ENCODE data around the gene DCD.
"Not testable (repeated sequence)": the region's sequence is repeated elsewhere in the genome, so short reads cannot be mapped to it uniquely, and the experiment has no call there.

DCD gene

DNA sequence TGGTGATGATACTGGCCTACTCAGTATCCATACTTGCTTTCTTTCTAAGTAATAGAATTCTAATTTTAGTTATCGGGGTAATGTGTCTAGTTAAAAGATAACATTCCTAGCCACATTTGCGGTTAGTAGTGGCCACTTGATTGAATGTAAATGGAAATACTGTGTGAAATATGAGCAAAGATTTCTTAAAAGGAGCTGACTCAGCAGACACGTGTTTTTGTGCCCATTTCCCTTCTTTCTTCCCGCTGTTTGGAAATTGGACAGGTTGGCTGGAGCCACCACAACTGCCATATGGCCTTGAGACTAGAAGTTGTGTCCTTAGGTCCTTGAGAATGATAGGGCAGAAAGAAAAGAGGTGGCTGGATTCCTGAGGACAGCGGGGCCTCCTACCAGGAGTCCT lies 19.8 kb upstream of the DCD start:
- H3K4me3 ChIP-seq (ENCODE audit: low read depth, low read length) = no peak overlapping the region
- H3K36me3 ChIP-seq (ENCODE audit: control insufficient read depth, insufficient read depth, low read length) = no peaks in the 10 kb centered on the region
- H3K9me3 ChIP-seq (ENCODE audit: control insufficient read depth, insufficient read depth, low read length) = no peaks in the 10 kb centered on the region
- no peaks in the 10 kb centered on the region for H3K27me3 ChIP-seq (ENCODE audit: control insufficient read depth, insufficient read depth, low read length)
- no peaks in the 10 kb centered on the region for H3K4me1 ChIP-seq (ENCODE audit: control insufficient read depth, insufficient read depth, low read length)
- no peak overlapping the region for H3K9ac ChIP-seq (ENCODE audit: low read depth, low read length)

DNA sequence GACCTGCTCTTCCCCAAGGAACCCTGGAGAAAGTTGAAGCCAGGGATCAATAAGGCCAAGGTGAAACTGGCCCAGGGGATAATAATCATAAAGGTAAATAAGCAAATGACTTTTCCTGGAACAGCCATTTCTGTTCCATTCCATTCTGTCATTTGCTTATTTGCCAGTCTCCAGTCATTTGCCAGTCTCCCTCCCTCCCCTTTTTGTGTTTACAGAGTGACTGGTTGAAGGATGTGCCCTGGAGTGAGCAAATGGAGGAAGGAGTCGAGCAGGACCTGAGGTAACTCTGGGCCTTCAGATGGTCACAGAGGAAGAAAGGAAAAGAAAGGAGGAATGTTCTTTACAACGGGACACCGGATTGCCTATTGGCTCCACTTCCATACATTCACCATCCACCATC lies 17.8 kb upstream of the DCD start:
- H3K4me1 ChIP-seq (ENCODE audit: control insufficient read depth, insufficient read depth, low read length) = no peaks in the 10 kb centered on the region
- no peak overlapping the region for H3K9ac ChIP-seq (ENCODE audit: low read depth, low read length)
- H3K36me3 ChIP-seq (ENCODE audit: control insufficient read depth, insufficient read depth, low read length) = no peaks in the 10 kb centered on the region
- H3K9me3 ChIP-seq (ENCODE audit: control insufficient read depth, insufficient read depth, low read length) = no peaks in the 10 kb centered on the region
- H3K27me3 ChIP-seq (ENCODE audit: control insufficient read depth, insufficient read depth, low read length) = no peaks in the 10 kb centered on the region
- no peak overlapping the region for H3K4me3 ChIP-seq (ENCODE audit: low read depth, low read length)

DNA sequence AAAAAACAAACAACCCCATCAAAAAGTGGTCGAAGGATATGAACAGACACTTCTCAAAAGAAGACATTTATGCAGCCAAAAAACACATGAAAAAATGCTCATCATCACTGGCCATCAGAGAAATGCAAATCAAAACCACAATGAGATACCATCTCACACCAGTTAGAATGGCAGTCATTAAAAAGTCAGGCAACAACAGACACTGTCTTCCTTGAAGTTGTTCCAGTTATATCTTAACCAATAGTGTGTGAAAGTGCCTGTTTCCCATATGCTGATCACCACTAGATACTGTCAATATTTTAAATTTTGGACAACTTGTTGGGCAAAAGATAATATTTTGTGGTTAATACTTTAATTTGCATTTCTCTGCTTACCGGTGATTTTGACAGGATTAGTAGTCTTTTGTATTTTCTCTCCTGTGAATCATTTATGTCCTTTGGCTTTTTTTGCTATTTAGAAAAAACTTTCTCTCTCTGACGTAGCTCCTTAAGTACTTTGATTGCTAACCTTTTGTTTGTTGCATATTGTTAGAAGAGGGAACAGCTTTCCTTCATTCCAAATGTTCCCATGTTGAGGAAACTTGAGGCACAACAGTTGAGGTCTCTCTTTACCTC lies 17.0 kb upstream of the DCD start:
- not testable (repeated sequence) for H3K4me3 ChIP-seq (ENCODE audit: low read depth, low read length)

DNA sequence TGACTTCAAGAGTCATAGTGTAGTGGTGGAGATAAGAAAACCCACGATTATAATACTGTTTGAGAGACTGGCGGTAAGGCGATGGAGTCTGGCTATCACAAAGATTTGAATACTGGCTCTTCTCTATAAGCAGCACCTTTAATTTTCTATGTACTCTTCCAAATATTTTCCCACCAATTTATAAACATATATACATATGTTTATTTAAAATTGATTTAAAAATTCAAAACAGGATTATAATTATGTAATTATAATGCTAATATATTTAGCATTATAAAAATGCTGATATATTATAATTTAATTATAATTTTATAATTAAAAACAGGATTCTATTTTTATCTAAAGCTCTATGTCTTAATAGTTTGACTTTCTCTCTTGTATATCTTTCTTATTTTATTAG lies 15.4 kb upstream of the DCD start:
- no peaks in the 10 kb centered on the region for H3K4me1 ChIP-seq (ENCODE audit: control insufficient read depth, insufficient read depth, low read length)
- no peak overlapping the region for H3K4me3 ChIP-seq (ENCODE audit: low read depth, low read length)
- H3K9me3 ChIP-seq (ENCODE audit: control insufficient read depth, insufficient read depth, low read length) = no peaks in the 10 kb centered on the region
- no peak overlapping the region for H3K9ac ChIP-seq (ENCODE audit: low read depth, low read length)
- H3K27me3 ChIP-seq (ENCODE audit: control insufficient read depth, insufficient read depth, low read length) = no peaks in the 10 kb centered on the region
- H3K36me3 ChIP-seq (ENCODE audit: control insufficient read depth, insufficient read depth, low read length) = no peaks in the 10 kb centered on the region

More for the DNA sequence above, 17.0 kb upstream of the DCD start:
- H3K27me3 ChIP-seq (ENCODE audit: control insufficient read depth, insufficient read depth, low read length); H3K9ac ChIP-seq (ENCODE audit: low read depth, low read length); H3K36me3 ChIP-seq (ENCODE audit: control insufficient read depth, insufficient read depth, low read length); H3K9me3 ChIP-seq (ENCODE audit: control insufficient read depth, insufficient read depth, low read length); H3K4me1 ChIP-seq (ENCODE audit: control insufficient read depth, insufficient read depth, low read length): not testable (repeated sequence)

DNA sequence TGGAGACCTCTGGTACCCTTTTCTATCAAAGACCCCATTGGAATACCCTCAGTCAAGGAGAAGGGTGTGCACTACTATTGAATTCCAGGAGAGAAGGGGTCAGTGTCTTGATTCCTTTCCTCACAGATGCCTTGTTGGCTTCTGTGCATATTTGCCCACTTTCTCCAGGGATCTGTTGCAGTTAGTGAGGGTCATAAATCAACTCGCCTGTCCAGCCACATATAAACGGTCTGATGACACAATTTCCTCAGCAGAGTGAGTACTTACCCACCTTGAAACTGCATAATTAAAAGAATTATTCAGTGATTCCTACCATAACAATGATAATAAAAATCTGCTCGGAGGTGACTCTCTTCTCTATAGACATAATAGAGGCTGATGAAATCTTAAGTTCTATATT lies 13.9 kb upstream of the DCD start:
- H3K4me1 ChIP-seq (ENCODE audit: control insufficient read depth, insufficient read depth, low read length) = no peaks in the 10 kb centered on the region

DNA sequence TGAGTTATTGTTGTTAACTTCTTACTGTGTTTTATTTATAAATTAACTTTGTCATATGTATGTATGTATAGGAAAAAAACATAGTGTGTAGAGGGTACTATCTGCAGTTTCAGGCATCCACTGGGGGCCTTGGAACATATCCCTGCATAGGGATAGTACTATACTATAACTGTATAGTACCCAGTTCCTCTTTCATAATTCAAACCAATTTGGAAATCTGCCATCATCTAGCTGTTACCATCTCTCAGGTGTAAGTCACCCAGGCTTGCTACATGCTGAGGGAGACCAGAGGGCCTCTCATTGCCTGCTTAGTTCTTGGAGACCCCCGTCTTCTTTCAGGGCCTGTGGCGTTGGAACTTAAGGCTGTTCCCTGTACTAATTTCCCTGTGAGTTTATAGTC lies 12.9 kb upstream of the DCD start:
- no peaks in the 10 kb centered on the region for H3K4me1 ChIP-seq (ENCODE audit: control insufficient read depth, insufficient read depth, low read length)
- peaks cover 7% of the 10 kb centered on the region for H3K27me3 ChIP-seq (ENCODE audit: control insufficient read depth, insufficient read depth, low read length)
- no peak overlapping the region for H3K9ac ChIP-seq (ENCODE audit: low read depth, low read length)
- no peaks in the 10 kb centered on the region for H3K36me3 ChIP-seq (ENCODE audit: control insufficient read depth, insufficient read depth, low read length)
- H3K4me3 ChIP-seq (ENCODE audit: low read depth, low read length) = no peak overlapping the region
- H3K9me3 ChIP-seq (ENCODE audit: control insufficient read depth, insufficient read depth, low read length) = no peaks in the 10 kb centered on the region

More for the DNA sequence above, 13.9 kb upstream of the DCD start:
- no peak overlapping the region for H3K4me3 ChIP-seq (ENCODE audit: low read depth, low read length)
- H3K36me3 ChIP-seq (ENCODE audit: control insufficient read depth, insufficient read depth, low read length) = no peaks in the 10 kb centered on the region
- no peak overlapping the region for H3K9ac ChIP-seq (ENCODE audit: low read depth, low read length)
- H3K27me3 ChIP-seq (ENCODE audit: control insufficient read depth, insufficient read depth, low read length) = peaks cover 7% of the 10 kb centered on the region
- no peaks in the 10 kb centered on the region for H3K9me3 ChIP-seq (ENCODE audit: control insufficient read depth, insufficient read depth, low read length)

DNA sequence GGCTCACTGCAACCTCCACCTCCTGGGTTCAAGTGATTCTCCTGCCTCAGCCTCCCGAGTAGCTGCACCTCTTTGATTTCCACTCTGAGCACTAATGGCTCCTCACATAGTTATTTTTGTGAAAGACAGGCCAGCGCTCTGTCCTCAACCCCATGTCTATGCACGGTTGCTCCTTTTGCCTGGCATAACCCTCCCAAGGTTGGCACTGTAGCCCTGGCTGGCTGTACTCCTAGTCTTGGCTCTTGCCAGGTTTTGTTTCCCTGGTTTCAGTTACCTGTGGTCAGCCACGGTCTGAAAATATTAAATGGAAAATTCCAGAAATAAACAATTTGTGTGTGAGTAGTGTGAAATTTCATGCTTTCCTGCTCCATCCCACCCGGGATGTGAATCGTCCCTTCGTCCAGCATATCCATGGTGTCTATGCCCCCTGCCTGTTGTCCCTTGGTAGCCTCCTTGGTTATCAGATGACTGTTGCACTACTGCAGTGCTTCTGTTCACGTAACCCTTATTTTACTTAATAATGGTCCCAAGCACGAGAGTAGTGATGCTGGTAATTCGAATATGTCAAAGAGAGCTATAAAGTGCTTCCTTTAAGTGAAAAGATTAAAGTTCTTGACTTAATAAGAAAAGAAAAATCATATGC lies 12.3 kb upstream of the DCD start:
- Histone ChIP-seq H3K4me3 (ENCODE audit: low read depth, low read length) (no peak overlapping the region), H3K9me3 (ENCODE audit: control insufficient read depth, insufficient read depth, low read length) (no peaks in the 10 kb centered on the region), H3K9ac (ENCODE audit: low read depth, low read length) (no peak overlapping the region), H3K36me3 (ENCODE audit: control insufficient read depth, insufficient read depth, low read length) (no peaks in the 10 kb centered on the region), H3K27me3 (ENCODE audit: control insufficient read depth, insufficient read depth, low read length) (peaks cover 7% of the 10 kb centered on the region), H3K4me1 (ENCODE audit: control insufficient read depth, insufficient read depth, low read length) (no peaks in the 10 kb centered on the region)

DNA sequence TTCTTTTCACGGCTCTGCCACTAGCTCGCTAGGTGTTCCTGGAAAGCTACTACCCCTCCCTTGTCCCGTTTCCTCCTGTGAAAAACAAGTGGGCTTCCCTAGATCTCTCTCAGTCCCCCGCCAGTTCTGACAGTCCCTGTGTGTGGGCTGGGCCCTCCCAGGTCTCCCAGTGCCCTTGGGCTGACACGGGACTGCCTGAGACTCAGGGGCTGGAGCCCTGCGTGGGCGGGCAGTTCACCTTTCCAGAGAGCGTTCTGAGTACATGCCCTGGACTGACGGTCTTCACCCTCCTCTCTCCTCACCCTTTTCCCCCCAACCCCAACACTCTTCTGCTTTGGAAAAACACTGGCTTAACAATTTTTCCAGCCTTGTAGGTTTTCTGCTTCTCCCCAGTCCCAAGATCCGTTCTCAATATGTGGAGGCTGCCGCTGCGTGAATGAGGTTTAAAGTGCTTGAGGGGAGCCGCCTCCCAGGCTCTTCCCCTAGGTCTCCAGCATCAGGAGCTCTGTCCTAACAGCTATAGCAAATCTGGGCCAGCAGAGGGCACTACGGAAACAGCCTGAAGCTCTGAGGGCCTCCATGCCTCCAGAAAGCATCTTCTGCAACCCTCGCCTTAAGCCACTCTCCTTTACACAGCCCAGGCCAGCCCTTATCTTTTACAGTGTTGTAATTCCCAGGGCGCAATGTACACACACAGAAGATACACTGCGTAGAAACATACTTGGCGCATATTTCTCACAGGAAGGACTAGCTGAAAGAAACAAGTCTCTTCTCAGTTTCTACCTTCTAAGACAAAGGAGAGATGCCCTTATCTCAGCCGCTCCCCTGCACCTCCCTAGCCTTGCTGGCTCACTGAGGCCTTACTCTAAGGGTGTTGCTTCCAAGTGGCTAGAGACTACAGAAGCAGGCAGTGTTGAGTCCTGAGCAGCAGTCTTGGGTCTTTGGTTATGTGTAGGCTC lies 10.4 kb upstream of the DCD start:
- no peaks in the 10 kb centered on the region for H3K9me3 ChIP-seq (ENCODE audit: control insufficient read depth, insufficient read depth, low read length)
- peaks cover 7% of the 10 kb centered on the region for H3K27me3 ChIP-seq (ENCODE audit: control insufficient read depth, insufficient read depth, low read length)
- no peaks in the 10 kb centered on the region for H3K36me3 ChIP-seq (ENCODE audit: control insufficient read depth, insufficient read depth, low read length)
- no peak overlapping the region for H3K9ac ChIP-seq (ENCODE audit: low read depth, low read length)
- H3K4me3 ChIP-seq (ENCODE audit: low read depth, low read length) = peak overlapping the region; percentile 36
- no peaks in the 10 kb centered on the region for H3K4me1 ChIP-seq (ENCODE audit: control insufficient read depth, insufficient read depth, low read length)

DNA sequence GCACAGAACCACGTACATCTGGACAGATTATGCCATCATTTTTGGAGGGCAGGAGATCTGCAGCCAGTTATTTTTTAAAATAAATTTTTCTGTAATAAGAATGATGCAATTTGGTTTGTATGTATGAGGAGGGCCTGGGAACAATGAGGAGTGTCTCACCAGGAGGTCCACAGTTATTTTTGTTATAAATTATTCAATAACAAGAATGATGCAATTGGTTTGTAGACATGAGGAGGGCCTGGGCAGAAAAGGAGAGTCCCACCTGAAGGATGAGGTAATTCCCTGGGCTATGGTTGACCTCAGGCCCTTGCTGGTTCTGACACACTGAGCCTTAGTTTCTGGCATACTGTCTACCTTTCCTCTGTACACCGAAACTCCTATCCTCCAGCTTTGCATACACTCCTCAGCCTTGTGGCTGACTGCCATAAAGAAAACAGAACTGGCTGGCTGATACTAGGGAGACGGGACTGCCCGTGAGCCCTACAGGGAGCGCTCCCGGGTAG lies 9.0 kb upstream of the DCD start:
- no peaks in the 10 kb centered on the region for H3K9me3 ChIP-seq (ENCODE audit: control insufficient read depth, insufficient read depth, low read length)
- H3K4me1 ChIP-seq (ENCODE audit: control insufficient read depth, insufficient read depth, low read length) = no peaks in the 10 kb centered on the region
- H3K36me3 ChIP-seq (ENCODE audit: control insufficient read depth, insufficient read depth, low read length) = no peaks in the 10 kb centered on the region
- peaks cover 9% of the 10 kb centered on the region for H3K27me3 ChIP-seq (ENCODE audit: control insufficient read depth, insufficient read depth, low read length)
- no peak overlapping the region for H3K9ac ChIP-seq (ENCODE audit: low read depth, low read length)
- H3K4me3 ChIP-seq (ENCODE audit: low read depth, low read length) = no peak overlapping the region

DNA sequence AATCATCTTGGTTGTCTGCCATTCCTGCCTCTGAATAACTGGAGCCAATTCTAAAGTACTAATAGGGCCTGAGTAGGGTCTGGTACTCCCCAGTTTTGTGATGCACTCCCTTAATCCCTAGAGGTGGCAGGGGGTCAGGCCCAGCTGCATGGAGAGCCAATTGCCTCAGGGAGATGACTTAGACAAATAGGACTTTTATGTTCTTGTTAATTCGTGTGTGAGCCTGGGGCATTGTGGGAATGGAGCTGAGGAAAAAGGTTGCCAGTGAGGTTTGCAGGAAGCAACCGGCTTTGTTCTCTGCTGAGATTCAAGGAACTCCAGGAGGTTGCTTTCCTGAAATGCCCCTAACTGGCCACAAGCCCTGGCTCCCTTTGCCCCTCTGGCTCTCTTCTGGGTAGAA lies 6.8 kb upstream of the DCD start:
- no peaks in the 10 kb centered on the region for H3K4me1 ChIP-seq (ENCODE audit: control insufficient read depth, insufficient read depth, low read length)
- no peak overlapping the region for H3K9ac ChIP-seq (ENCODE audit: low read depth, low read length)
- H3K9me3 ChIP-seq (ENCODE audit: control insufficient read depth, insufficient read depth, low read length) = no peaks in the 10 kb centered on the region
- peaks cover 11% of the 10 kb centered on the region for H3K27me3 ChIP-seq (ENCODE audit: control insufficient read depth, insufficient read depth, low read length)
- H3K36me3 ChIP-seq (ENCODE audit: control insufficient read depth, insufficient read depth, low read length) = no peaks in the 10 kb centered on the region
- H3K4me3 ChIP-seq (ENCODE audit: low read depth, low read length) = no peak overlapping the region

DNA sequence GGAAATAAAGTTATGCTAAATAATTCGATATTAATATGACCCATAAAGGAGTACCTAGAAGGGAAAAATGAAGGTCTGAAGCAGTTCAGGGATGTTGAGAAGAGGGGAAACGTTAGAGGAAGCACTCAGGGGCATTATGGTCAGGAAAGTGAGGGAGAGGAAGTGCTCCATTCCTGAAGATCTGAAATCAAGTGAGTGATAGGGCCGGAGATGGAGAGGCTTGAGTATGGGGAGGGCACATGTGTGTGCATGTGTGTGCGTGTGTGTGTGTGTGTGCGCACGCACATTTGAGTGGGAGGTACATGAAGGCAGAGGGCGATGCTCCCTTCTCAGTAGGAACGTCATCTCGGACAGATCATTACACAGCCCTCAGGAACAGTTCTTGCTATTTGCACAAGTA lies 4.9 kb upstream of the DCD start:
- Histone ChIP-seq H3K9me3 (ENCODE audit: control insufficient read depth, insufficient read depth, low read length) (no peaks in the 10 kb centered on the region), H3K9ac (ENCODE audit: low read depth, low read length) (no peak overlapping the region), H3K4me3 (ENCODE audit: low read depth, low read length) (no peak overlapping the region), H3K4me1 (ENCODE audit: control insufficient read depth, insufficient read depth, low read length) (no peaks in the 10 kb centered on the region), H3K27me3 (ENCODE audit: control insufficient read depth, insufficient read depth, low read length) (peaks cover 12% of the 10 kb centered on the region), H3K36me3 (ENCODE audit: control insufficient read depth, insufficient read depth, low read length) (no peaks in the 10 kb centered on the region)

Data from iPS-15b (cell line).